Left ventricle myocardium inferior (tissue), 1 donor: ENCODE results near the gene FAAP20. TPM values are rescaled to one million over a fixed set of nuclear protein-coding genes. Genes with fewer than 3 reads are reported as not detected.

Experiments
- DNase-seq: peaks from one replicate; pipeline ENCODE4 v3.0.0-alpha.2; 2020
- H3K27ac ChIP-seq: fragments of 200-600 bp; replicated peaks from 2 replicates; pipeline ENCODE4 v1.8.0; 2021
- H3K27me3 ChIP-seq: fragments of 200-600 bp; 2 replicates; pipeline ENCODE4 v1.8.0; 2021; ENCODE audit warnings: low read depth
- H3K36me3 ChIP-seq: fragments of 200-600 bp; 2 replicates; pipeline ENCODE4 v1.8.0; 2021
- H3K4me1 ChIP-seq: fragments of 200-600 bp; 2 replicates; pipeline ENCODE4 v1.8.0; 2021
- H3K4me3 ChIP-seq: fragments of 200-600 bp; 2 replicates; pipeline ENCODE4 v1.8.0; 2021; ENCODE audit warnings: mild to moderate bottlenecking, moderate library complexity
- H3K9me3 ChIP-seq: fragments of 200-600 bp; replicated peaks from 2 replicates; pipeline ENCODE4 v1.8.0; 2021
- CTCF ChIP-seq: fragments of 200-600 bp; IDR thresholded peaks from 2 replicates; pipeline ENCODE4 v1.8.0; 2021; ENCODE audit warnings: antibody characterized with exemption, mild to moderate bottlenecking, borderline replicate concordance
- intact Hi-C: fragments of 100-400 bp; cut with micrococcal nuclease; formaldehyde crosslinking; loops from one replicate; pipeline ENCODE4 v1.11.0; 2022
- total RNA-seq: library from RNA; stranded (reverse); fragmentation: NEBNext Ultra II Directional; extraction: Animal tissue kit (Norgen Biotek cat#: 25700); gene quantifications from one replicate; pipeline ENCODE4 v1.2.1, GENCODE V29; 2021
- donor health status: DM: no; HTN: yes; CAD: no; lungs with severe emphysema.

The FAAP20 gene
- total RNA-seq, 1 donor from 2014 or later, result 37.0 TPM

- H3K9me3 ChIP-seq, result no peaks in the 10 kb centered on the region
- H3K4me1 ChIP-seq, result peaks cover 100% of the 10 kb centered on the region
- no peak for TF ChIP-seq CTCF
- peak overlapping the region; percentile 38 for H3K4me3 ChIP-seq
- no peaks in the 10 kb centered on the region for H3K27me3 ChIP-seq
- intact Hi-C loops, result loop anchor here (10.0 kb wide), 1 partner anchor 55 kb away; no protein-coding TSS in a partner anchor
- H3K36me3 ChIP-seq, result peaks cover 5% of the 10 kb centered on the region
- H3K27ac ChIP-seq, result peak overlapping the region; percentile 61
- no peak for DNase-seq
These were observed 44.9 kb upstream of the FAAP20 start for GRCh38 chr1:2239384-2239985.

GRCh38 chr1:2239013-2239370, 44.4 kb upstream of the FAAP20 start:
- Histone ChIP-seq H3K4me3 (no peak overlapping the region), H3K4me1 (peaks cover 100% of the 10 kb centered on the region), H3K27ac (no peak overlapping the region), H3K36me3 (peaks cover 5% of the 10 kb centered on the region), H3K27me3 (no peaks in the 10 kb centered on the region), H3K9me3 (no peaks in the 10 kb centered on the region)
- no peak for DNase-seq
- TF ChIP-seq CTCF, result no peak
- intact Hi-C loops, result loop anchor here (10.0 kb wide), 1 partner anchor 56 kb away; no protein-coding TSS in a partner anchor

- H3K27ac ChIP-seq, result peak overlapping the region; percentile 26
- H3K27me3 ChIP-seq, result no peaks in the 10 kb centered on the region
- peaks cover 5% of the 10 kb centered on the region for H3K36me3 ChIP-seq
- DNase-seq, result no peak
- intact Hi-C loops, result loop anchor here (10.0 kb wide), 1 partner anchor 56 kb away; no protein-coding TSS in a partner anchor
- H3K9me3 ChIP-seq, result no peaks in the 10 kb centered on the region
- peaks cover 100% of the 10 kb centered on the region for H3K4me1 ChIP-seq
- H3K4me3 ChIP-seq, result no peak overlapping the region
- TF ChIP-seq CTCF, result no peak
These were observed 43.9 kb upstream of the FAAP20 start for GRCh38 chr1:2238361-2239012.

GRCh38 chr1:2237773-2238172, 43.2 kb upstream of the FAAP20 start:
- Histone ChIP-seq H3K4me1 (peaks cover 100% of the 10 kb centered on the region), H3K9me3 (no peaks in the 10 kb centered on the region), H3K27ac (peak overlapping the region; percentile 26), H3K36me3 (peaks cover 5% of the 10 kb centered on the region), H3K4me3 (no peak overlapping the region), H3K27me3 (no peaks in the 10 kb centered on the region)
- intact Hi-C loops, result loop anchor here (10.0 kb wide), 1 partner anchor 57 kb away; no protein-coding TSS in a partner anchor
- peak; percentile 19 for TF ChIP-seq CTCF
- DNase-seq, result no peak

GRCh38 chr1:2236695-2237677, 42.4 kb upstream of the FAAP20 start:
- H3K9me3 ChIP-seq, result no peaks in the 10 kb centered on the region
- H3K36me3 ChIP-seq, result peaks cover 5% of the 10 kb centered on the region
- no peak overlapping the region for H3K4me3 ChIP-seq
- H3K27ac ChIP-seq, result peak overlapping the region; percentile 26
- intact Hi-C loops, result loop anchor here (10.0 kb wide), 1 partner anchor 58 kb away; no protein-coding TSS in a partner anchor
- no peak for TF ChIP-seq CTCF
- H3K4me1 ChIP-seq, result peaks cover 100% of the 10 kb centered on the region
- DNase-seq, result no peak
- no peaks in the 10 kb centered on the region for H3K27me3 ChIP-seq
